ENCODE results near the gene XBP1. TPM values are rescaled to one million over a fixed set of nuclear protein-coding genes. Genes with fewer than 3 reads are reported as not detected.

The XBP1 gene
- total and polyA plus RNA-seq, 2 of the 8 experiments (the other 6 are each of a cell fraction or from before 2014, with no cell fraction given): 99.8 to 131 TPM

- no peak for TF ChIP-seq CHD7 (IDR thresholded peaks at IDR 0.05; ENCODE audit: insufficient replicate concordance, low read length)
- no peak for TF ChIP-seq ATF3 (IDR thresholded peaks at IDR 0.05; ENCODE audit: insufficient read depth, low read depth, low read length)
- TF ChIP-seq EZH2 (IDR thresholded peaks at IDR 0.05; ENCODE audit: low read depth, low read length, severe bottlenecking): no peak
- no peak for TF ChIP-seq CEBPB (IDR thresholded peaks at IDR 0.05; ENCODE audit: low read depth, low read length)
- TF ChIP-seq TAF1 (IDR thresholded peaks at IDR 0.05; ENCODE audit: low read depth, low read length): no peak
Observed at GRCh38 chr22:28843633-28844032, 43.3 kb upstream of the XBP1 start (continued).

Measured in H1 (cell line).